Stimulated activated CD8-positive, alpha-beta memory T cell treated with anti-CD3 and anti-CD28 coated beads, Interleukin-15, amount 100 ng/mL, for 48 hours (primary cell): ENCODE data around the gene PRKAR2A.
"Not testable (repeated sequence)": the region's sequence is repeated elsewhere in the genome, so short reads cannot be mapped to it uniquely, and the experiment has no call there.

Source experiments
- DNase-seq, 2 donors: peaks; one replicate each; pipeline ENCODE4 v3.0.0-alpha.2; 2020; ENCODE audit warnings: low read depth in 2 of 2

Gene PRKAR2A

GRCh38 chr3:48733752-48734518, 113.7 kb downstream of the PRKAR2A start:
- DNase-seq = not testable (repeated sequence)

- DNase-seq = no peak
These were observed 120.2 kb downstream of the PRKAR2A start for GRCh38 chr3:48727511-48727910.

DNA sequence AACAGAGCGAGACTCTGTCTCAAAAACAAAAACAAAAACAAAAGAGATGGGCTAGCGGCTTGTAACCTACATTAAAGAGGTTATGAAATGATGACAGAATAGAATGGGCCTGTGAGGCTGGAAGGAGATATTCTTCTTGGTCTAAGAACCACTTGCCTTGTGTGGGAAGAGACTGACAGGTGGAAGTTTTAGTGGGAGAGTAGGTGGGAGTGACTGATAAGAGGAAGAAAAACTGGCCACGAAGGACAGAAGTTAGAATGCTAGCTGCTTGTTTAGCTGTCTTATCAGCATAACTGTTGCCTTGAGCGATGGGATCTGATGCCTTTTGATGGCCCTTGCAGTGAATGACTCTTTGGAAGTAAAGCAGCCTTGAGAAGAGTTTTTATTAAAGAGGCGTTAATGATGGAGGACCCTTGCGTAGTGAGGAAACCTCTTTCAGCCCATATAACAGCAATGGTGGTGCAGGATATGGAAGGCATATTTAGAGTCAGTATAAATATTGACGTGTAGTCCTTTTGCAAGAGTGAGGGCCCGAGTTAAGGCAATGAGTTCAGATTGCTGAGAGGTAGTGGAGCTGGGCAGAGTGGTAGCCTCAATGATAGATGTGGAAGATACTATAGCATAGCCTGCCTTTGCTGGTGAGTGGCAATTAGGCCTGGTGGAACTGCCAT, 122.4 kb downstream of the PRKAR2A start:
- not testable (repeated sequence) for DNase-seq

DNA sequence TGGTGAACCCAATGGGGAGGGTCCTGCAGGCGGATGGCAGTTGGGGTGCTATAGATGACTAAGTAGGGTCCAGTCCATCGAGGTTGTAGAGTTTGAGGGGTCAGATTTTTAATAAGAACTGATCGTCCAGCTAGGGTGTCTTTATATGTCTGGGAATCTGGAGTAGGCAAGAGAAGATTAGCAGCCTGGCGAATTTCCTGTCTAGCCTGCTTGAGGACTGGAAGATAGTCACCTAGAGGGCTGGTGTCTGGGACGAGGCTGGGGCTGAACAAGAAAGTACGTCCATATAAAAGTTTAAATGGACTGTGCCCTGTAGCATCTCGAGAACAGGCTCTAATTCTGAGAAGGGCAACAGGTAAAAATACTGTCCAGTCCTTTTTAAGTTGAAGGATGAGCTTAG, 123.9 kb downstream of the PRKAR2A start:
- DNase-seq = no peak

- not testable (repeated sequence) for DNase-seq
These were observed 124.4 kb downstream of the PRKAR2A start for GRCh38 chr3:48723293-48723692.

DNA sequence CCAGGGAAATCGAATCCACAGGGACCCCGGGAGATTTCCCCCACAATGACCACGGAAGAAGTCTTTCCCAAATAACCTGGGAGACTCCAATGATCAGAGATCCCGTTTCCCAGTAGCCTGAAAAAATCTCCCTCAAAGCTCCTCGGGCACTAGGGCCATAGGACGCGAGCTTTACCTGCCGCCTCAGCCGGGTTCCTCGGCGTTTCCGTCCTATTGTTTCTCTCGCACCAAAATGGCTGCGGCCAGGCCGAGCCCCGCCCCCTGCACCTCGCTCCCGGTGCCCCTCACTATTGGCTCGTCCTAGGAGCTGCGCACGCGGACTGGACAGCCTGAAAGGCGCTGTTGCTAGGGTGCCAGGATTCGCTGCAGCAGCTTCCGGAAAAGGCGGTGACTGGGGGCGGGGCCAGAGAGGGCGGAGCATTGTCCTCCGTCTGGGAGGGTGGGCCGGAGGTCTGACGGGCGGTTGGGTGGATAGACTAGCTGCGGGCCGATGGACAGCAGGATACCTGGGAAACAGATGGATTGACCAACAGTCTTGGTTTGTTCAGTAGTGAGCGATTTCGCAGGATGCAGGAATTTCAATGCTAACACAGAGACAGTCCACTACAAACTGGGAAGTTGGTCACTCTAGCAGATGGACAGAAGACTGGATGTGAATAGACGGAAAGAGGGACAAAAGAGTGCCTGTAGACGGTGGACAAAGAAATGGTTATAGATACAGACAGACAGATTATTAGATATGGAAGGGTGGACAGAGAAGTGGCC, 130.5 kb downstream of the PRKAR2A start, which contains the start of gene IP6K2:
TSS of gene IP6K2 (minus strand) at position 240 of the 765 bp plus-strand sequence. CDS start 21,930 bp downstream, outside the sequence.
- DNase-seq = peak; percentile 98

- no peak for DNase-seq
These were observed 131.1 kb downstream of the PRKAR2A start for GRCh38 chr3:48716508-48716981.

GRCh38 chr3:48715174-48715800, 132.4 kb downstream of the PRKAR2A start:
- no peak for DNase-seq

GRCh38 chr3:48711727-48712126, 135.9 kb downstream of the PRKAR2A start:
- DNase-seq = no peak

DNA sequence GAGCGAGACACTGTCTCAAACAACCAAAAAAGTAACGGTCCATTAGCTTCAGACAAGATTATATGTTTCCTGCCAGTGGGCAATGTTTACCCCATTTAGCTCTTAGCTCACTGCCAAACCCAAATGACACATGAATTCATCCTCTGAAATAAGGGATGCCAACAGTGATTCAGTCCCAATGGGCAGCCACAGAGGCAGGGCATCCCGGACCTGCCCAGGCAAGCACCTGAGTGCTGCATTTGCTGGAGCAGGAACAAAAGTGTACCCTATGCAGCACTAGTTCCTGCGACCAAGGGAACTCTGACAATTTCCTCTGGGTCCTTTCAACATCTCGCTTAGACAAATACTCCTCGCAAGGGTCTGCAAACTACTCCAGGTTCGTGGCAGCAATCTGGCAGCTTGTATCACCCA, 138.6 kb downstream of the PRKAR2A start:
- DNase-seq = no peak

- no peak for DNase-seq
These were observed 139.2 kb downstream of the PRKAR2A start for GRCh38 chr3:48708481-48708889.

- no peak for DNase-seq
These were observed 140.5 kb downstream of the PRKAR2A start for GRCh38 chr3:48707157-48707556.

GRCh38 chr3:48702320-48702920, 145.3 kb downstream of the PRKAR2A start:
- DNase-seq = no peak

DNA sequence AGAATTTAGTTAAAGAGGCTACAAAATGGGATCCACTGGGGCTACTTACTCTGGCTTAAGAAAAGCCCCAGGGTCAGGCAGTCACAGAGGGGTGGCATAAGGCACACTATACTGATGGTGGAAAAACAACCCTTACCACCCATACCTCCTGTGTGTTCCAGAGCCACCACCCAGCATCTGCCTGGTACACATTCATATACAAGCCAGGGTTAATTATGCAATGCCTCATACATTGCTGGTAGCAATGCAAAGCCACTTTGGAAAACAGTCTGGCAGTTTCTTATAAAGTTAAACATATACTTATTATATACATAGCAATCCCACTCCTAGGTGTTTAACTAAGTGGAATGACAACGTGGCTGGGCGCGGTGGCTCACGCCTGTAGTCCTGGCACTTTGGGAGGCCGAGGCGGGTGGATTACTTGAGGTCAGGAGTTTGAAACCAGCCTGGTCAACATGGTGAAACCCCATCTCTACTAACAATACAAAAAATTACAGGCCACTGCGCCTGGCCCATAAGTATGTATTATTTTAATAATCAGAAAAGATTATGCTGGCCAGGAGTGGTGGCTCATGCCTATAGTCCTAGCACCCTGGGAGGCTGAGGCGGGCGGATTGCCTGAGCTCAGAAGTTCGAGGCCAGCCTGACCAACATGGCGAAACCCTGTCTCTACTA, 146.8 kb downstream of the PRKAR2A start:
- no peak for DNase-seq

DNA sequence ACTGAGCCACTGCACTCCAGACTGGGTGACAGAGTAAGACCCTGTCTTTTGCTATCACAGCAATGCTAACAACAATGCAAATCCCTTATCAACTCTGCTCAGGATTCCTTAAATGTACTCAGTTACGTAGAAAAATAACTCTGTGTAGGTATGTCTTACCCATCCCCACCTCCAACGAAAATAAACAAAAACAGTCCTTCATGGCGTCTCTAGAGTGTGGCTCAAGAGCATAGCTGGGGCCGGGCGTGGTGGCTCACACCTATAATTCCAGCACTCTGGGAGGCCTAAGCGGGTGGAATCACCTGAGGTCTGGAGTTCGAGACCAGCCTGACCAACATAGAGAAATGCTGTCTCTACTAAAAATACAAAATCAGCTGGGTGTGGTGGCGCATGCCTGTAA, 148.8 kb downstream of the PRKAR2A start:
- DNase-seq = no peak

GRCh38 chr3:48697952-48698351, 149.7 kb downstream of the PRKAR2A start:
- no peak for DNase-seq

DNA sequence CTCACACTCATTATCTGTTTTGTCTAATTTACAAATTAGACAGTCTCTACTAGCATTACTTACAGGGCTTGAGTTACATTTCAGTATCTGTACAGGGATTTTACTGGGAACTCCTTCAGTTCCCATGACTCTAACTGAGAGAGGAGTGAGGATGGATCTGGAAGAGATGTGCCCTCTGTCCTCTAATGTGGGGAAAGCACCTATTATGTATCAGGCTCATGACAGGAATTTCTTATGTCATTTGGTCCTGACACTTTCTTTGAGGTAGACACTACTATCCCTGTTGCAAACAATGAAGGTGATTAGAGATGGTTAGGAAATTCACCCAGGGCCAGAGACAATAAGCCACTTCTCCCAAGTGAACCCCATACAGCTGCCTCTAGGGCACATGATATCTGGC, 151.1 kb downstream of the PRKAR2A start:
- DNase-seq = no peak
